NCI-H2081 (cell line): Measurements from ENCODE around the gene MGRN1.

Source experiments
- DNase-seq, 2 experiments: peaks; one replicate each; lab custom pipeline; 2025; lab: John Stamatoyannopoulos, UW

MGRN1 gene

DNA sequence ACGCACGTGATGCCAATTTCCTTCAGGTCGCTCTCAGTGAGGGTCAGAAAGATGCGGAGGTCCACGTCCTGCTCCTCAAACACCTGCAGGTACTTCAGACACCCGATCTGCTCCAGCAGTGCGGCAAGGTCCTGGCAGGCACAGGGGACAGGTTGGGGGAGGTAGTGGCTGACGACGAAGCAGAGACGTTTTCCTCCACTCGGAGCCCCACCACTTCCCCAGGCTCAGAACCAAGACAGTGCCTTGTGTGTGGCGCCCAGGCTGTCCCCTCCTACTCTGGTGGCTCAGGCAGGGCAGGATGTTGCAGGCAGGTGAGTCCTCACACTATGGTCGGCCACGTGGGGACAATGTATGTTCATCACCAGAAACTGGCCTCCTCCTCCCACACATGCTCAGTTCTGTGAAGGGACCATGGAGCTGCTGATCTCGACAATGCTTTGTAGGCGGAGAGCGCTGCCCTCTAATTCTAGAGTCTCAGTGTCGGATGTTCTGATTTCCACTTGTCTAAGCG, 74.5 kb downstream of the MGRN1 start:
- no peak for DNase-seq

- DNase-seq, result no peak
These were observed 75.9 kb downstream of the MGRN1 start for GRCh38 chr16:4700380-4700996.

- DNase-seq, result no peak
These were observed 76.5 kb downstream of the MGRN1 start for GRCh38 chr16:4700997-4701743.

GRCh38 chr16:4701791-4702465, 77.3 kb downstream of the MGRN1 start:
- no peak for DNase-seq

DNA sequence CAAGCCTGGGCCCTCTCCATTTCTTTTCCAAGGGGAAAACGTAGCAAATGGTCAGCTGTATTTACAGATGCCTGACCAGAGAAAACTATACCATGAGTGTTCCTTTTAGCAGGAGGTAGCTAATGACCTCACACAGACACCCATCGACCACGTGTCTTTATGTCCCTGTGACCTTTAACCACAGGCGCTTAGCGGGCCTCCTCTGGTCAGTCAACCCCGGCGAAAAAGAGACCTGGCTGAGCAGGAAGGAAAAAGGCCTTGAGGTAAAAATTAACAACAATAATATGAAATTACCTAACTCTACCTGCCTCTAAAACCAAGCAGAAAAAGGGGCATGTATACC, 77.8 kb downstream of the MGRN1 start:
- DNase-seq, result no peak

DNA sequence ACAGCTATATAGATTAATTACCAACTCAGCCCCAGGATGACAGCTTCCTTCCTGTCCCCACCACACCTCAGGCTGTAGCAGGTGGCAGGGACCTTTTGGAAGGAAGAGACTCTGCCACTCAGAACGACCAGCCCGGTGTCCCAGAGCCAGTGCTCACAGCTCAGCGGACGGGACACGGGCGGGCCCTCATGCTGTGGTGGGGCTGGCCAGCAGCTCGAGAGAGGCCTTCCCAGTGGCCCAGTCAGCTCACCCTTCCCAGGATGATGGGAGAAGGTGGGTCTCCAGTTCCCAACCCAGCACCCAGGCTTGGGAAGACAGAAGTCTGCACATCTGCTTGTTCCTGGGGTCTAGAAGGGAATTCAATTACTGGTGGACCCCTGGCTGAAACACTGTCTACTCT, 79.3 kb downstream of the MGRN1 start:
- DNase-seq, result no peak

- DNase-seq, result no peak
These were observed 79.9 kb downstream of the MGRN1 start for GRCh38 chr16:4704491-4704890.

DNA sequence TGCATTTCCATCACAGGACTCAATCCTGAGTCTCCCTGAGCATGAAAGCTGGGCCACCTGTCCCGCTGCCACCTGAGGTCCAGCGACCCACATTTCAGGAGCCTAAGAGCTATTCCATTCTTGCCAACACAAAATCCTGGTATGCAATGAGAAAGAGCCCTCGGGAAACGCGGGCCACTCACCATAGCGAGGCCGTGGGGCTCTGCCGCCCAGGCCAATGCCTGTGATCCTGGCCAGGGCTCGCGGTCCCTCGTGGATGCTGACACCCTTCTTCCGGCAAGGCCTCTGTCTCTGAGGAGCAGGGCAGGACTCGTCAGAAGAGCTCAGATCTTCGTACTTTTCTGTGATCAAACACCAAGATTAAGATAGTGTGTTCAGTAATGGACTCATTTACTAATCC, 80.3 kb downstream of the MGRN1 start:
- DNase-seq, result no peak

DNA sequence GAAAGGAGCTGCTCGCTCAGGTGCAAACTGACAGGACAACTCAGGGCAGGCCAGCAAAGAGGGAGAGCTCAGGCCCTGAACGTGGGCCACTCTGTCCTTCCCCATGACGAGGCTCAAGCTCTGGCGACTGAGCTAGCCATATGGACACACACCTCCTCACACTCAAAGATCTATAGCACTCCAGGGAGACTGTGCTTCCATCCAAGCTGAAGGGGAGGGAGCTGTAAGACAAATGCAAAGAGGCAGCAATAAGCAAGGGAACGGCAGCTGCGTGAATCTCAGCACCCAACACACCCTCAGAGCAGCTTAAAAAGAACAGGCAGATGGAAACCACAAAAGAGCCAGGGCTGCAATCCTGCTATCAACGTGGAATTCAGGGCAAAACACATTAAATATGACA, 82.2 kb downstream of the MGRN1 start:
- no peak for DNase-seq

DNA sequence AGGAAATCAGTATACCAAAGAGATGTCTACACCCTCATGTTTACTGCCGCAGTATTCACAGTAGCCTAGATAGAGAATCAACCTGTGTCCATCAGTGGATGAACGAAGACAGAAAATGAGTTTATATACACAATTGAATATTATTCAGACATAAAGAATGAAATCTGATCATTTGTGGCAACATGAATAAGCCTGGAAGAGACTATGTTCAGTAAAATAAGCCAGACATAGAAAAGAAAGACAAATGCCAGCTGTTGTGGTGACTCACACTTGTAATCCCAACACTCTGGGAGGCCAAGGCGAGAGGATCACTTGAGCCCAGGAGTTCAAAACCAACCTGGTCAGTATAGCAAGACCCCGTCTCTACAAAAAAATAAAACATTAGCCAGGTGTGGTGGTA, 84.9 kb downstream of the MGRN1 start:
- DNase-seq, result no peak

DNA sequence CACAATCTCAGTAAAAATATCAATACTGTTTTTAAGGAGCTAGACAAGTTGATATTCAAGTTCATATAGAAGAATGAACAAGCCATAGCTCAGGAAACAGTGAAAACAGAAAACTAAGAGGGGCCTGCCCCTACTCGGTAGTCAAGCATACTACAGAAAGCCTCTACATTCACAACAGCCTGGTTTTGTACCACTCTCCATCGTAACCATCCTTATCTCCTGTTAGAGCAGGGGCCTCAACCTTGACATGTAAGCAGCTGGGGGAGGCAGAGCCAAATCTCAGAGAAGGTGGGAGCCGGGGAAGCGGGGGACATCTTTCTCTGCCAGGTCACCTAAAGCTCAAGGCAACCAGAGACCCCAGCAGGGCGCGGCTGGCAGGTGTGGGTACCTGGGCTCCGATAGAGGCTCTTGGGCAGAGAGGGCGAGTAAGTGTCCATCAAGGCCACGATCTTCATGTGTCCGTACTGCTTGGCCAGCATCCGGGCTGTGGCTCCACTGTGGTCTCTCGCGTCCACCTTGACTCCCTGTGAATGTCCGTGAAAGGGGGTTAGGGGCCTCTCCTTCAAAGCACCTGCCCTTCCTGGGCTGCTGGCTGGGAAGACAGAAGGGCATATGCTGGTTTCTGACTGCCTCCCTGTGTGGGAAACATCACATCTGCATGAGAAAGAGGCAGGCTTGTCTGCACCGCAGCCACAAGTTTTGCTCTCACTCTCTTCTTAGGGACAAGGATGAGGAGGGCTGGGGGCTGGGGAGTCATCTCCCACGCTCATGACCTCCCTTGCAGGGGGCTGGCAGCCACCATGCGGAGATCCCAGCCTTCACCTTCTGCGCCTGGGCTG, 89.3 kb downstream of the MGRN1 start:
- no peak for DNase-seq

DNA sequence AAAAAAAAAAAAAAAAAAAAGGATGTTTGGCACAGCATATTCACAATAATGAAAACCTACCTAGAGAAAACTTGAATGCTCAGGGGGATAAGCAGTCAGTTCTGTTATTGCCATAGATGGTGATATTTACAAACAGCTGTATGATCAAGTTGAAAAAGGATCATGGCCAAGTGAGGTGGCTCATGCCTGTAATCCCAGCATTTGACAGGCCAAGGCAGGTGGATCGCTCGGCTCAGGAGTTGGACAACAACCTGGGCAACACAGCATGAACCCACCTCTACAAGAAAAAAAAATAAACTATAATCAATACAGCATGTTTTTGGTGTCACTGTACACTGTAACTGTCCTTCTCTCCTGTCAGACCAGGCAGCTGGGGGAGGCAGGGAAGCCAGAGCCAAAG, 90.4 kb downstream of the MGRN1 start:
- no peak for DNase-seq

DNA sequence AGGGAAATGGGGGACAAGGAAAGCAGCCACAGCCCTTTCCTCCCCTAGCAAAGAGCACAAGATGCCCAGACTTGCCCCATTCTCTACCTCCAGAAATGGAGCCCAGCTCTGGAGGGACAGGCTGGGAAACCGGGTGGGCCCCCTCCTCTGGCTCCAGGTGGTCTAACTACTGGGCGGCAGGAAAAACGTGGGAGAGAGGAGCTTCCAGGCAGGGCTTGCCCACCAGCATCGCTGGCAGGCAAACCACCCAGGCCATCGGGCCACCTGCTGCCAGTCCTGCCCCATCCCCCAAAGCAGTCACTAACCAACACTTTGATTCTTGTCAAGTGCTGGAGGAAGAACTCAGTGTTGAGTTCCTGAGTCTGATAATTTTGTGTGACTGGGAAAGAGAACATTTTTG, 93.8 kb downstream of the MGRN1 start:
- no peak for DNase-seq

DNA sequence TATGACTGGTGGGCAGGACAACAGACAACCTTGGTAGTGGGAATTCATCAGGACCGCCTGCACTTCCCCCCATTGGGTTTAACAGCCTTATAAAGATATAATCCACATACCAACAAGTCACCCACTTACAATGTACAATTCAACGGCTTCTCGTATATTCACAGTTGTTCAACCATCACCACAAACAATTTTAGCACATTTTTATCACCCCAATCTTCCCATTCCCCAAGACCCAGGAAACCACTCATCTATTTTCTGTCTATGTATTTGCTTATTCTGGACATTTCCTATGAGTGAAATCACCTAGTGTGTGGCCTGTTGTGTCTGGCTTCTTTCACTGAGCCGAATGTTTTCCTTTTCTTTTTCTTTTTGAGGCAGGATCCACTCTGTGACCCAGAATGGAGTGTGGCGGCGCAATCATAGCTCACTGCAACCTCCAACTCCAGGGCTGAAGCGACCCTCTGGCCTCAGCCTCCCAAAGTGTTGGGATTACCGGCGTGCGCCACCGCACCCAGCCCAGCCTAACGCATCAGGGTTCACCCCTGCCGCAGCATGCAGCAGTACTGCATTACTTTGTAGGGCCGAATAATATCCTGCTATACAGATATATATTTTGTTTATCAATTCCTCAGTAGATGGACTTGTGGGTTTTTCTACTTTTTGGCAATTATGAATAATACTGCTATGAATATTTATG, 98.6 kb downstream of the MGRN1 start:
- no peak for DNase-seq

- DNase-seq, result no peak
These were observed 100.1 kb downstream of the MGRN1 start for GRCh38 chr16:4724661-4725270.

- DNase-seq, result no peak
These were observed 102.0 kb downstream of the MGRN1 start for GRCh38 chr16:4726616-4727015.

GRCh38 chr16:4728676-4729075, 104.0 kb downstream of the MGRN1 start:
- DNase-seq, result no peak

GRCh38 chr16:4729876-4730275, 105.2 kb downstream of the MGRN1 start:
- DNase-seq, result no peak

DNA sequence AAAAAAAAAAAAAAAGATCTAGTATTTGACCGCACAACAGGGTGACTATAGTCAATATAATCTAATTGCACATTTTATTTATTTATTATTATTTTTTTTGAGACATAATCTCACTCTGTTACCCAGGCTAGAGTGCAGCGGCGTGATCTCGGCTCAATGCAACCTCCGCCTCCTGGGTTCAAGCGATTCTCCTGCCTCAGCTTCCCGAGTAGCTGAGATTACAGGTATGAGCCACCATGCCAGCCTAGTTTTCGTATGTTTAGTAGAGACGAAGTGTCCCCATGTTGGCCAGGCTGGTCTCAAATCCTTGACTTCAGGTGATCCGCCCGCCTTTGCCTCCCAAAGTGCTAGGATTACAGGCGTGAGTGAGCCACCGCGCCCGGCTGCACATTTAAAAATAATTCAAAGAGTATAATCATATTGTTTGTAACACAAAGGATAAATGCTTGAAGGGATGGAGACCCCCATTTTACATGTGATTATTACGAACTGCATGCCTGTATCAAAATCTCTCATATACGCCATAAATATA, 108.7 kb downstream of the MGRN1 start:
- no peak for DNase-seq

DNA sequence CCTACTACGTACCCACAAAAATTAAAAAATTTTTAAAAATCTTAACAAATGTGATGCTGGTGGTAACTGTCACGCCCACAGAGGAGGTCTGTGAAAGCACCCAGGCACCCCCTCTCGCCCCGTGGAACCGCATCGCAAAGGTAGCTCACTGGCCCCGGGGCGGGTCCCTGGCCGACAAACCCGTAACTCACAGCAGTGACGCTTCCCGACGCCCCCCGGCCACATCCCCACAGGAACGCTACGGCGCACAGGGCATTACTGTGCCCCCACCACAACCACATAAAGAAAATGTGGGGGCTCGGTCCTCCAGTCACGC, 109.1 kb downstream of the MGRN1 start:
- DNase-seq, result peak in 1 of 2 experiments; percentile 20

DNA sequence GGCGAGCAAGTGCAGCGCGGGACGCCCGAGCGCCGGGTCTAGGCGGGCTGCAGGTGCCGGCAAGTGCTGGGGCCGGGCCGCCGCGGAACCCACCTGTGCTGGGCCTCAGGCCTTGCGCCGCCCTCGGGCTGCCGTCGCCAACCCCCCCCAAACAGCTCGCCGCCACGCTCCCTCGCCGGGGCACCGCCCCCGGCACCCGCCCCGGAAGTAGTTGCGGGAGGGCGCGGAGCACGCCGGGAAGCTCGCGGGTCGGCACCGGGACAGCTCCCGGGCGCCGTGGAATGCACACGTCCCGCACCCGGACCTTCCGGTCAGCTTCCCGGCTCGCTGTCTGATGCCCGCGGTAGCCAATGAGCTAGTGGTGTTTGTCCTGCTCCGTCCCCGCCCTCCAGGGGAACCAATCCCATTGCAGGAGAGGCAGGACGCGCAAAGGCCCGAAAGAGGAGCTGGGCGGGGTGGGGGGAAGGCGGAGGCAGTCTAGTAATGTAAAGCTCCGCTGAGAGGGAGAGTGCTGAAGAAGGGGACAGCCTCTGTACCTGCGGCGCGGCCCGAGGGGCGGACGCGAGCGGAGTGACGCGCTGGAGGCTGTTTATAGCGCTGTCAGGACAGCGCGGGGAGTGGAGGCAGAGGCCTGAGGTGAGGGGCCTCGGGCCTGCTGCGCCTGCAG, 109.6 kb downstream of the MGRN1 start, which contains the start of the genes ANKS3 and DNAAF8:
Gene ANKS3, minus strand, starts transcription at position 209 of the 667 bp plus-strand sequence. CDS start 4,122 bp downstream, outside the sequence.
Gene DNAAF8, plus strand, starts transcription at position 475 of the 667 bp plus-strand sequence. CDS start 1,978 bp downstream, outside the sequence.
- peak; percentile 88 to 94 for DNase-seq
